Stimulated activated CD8-positive, alpha-beta memory T cell treated with anti-CD3 and anti-CD28 coated beads, Interleukin-7, amount 100 ng/mL, for 48 hours (primary cell): ENCODE data around the gene DBH.

Experiments used
- DNase-seq, 2 donors: peaks; one replicate each; pipeline ENCODE4 v3.0.0-alpha.2; 2020; ENCODE audit warnings: low read depth in 1 of 2; ENCODE audit errors: extremely low read depth in 1 of 2

DBH gene

GRCh38 chr9:133680976-133681657, 45.0 kb downstream of the DBH start:
- DNase-seq, result no peak

GRCh38 chr9:133681658-133682306, 45.6 kb downstream of the DBH start:
- DNase-seq, result no peak

- no peak for DNase-seq
These were observed 46.8 kb downstream of the DBH start for GRCh38 chr9:133682818-133683585.

- DNase-seq, result peak; percentile 44 to 48
These were observed 47.5 kb downstream of the DBH start for GRCh38 chr9:133683586-133684120.

GRCh38 chr9:133684121-133684935, 48.2 kb downstream of the DBH start:
- DNase-seq, result no peak

- no peak for DNase-seq
These were observed 48.8 kb downstream of the DBH start for GRCh38 chr9:133684936-133685361.

GRCh38 chr9:133685653-133686609, 49.8 kb downstream of the DBH start:
- DNase-seq, result no peak

GRCh38 chr9:133686642-133687575, 50.7 kb downstream of the DBH start:
- no peak for DNase-seq

GRCh38 chr9:133687856-133688761, 51.9 kb downstream of the DBH start:
- DNase-seq, result no peak

GRCh38 chr9:133689151-133689763, 53.1 kb downstream of the DBH start:
- no peak for DNase-seq

GRCh38 chr9:133690081-133690561, 54.0 kb downstream of the DBH start:
- DNase-seq, result no peak

- DNase-seq, result no peak
These were observed 55.0 kb downstream of the DBH start for GRCh38 chr9:133691191-133691590.

GRCh38 chr9:133691626-133692363, 55.6 kb downstream of the DBH start:
- DNase-seq, result peak in 1 of 2 donors; percentile 47

GRCh38 chr9:133692364-133692985, 56.3 kb downstream of the DBH start:
- DNase-seq, result no peak

GRCh38 chr9:133693116-133693515, 57.0 kb downstream of the DBH start:
- no peak for DNase-seq
